Gastroesophageal sphincter (tissue), 4 donors: ENCODE measurements around the gene MT1B. TPM values are rescaled to one million over a fixed set of nuclear protein-coding genes. Genes with fewer than 3 reads are reported as not detected.

Source experiments
- ATAC-seq: fragments of 150-250 bp; one replicate; pipeline ENCODE4 v1.9.1; 2016; ENCODE audit warnings: mild to moderate bottlenecking, moderate library complexity
- H3K27ac ChIP-seq, 4 donors: fragments of 200-600 bp; sonication (generic) in 3 of 4; 1 replicate in 3 of 4; 2 replicates in 1 of 4; pipeline ENCODE4 v1.5.1; 2016 to 2019
- H3K27me3 ChIP-seq: fragments of 200-600 bp; sonication (generic); one replicate; pipeline ENCODE4 v1.5.1; 2019
- H3K36me3 ChIP-seq, 2 donors: fragments of 200-600 bp; sonication (generic); one replicate each; pipeline ENCODE4 v1.5.1; 2019; ENCODE audit warnings: control low read depth in 1 of 2
- H3K4me1 ChIP-seq, 3 donors: fragments of 200-600 bp; sonication (generic); 1 replicate in 2 of 3; 2 replicates in 1 of 3; pipeline ENCODE4 v1.5.1; 2016 to 2019; ENCODE audit warnings: control low read depth in 2 of 3
- H3K4me3 ChIP-seq, 2 donors: fragments of 200-600 bp; sonication (generic); one replicate each; pipeline ENCODE4 v1.5.1; 2019; ENCODE audit warnings: mild to moderate bottlenecking in 1 of 2, moderate library complexity in 1 of 2
- H3K9me3 ChIP-seq, 3 donors: fragments of 200-600 bp; sonication (generic); one replicate each; pipeline ENCODE4 v1.5.1; 2017 to 2019; ENCODE audit warnings: control low read depth in 2 of 3
- EP300 ChIP-seq: sonication (generic); formaldehyde crosslinking; IDR thresholded peaks from one replicate; pipeline ENCODE4 v1.6.1; 2017; ENCODE audit warnings: antibody characterized with exemption, mild to moderate bottlenecking
- POLR2A ChIP-seq, 2 donors: fragments of 450-650 bp; IDR thresholded peaks; one replicate each; pipeline ENCODE4 v1.6.1; 2017; ENCODE audit warnings: antibody characterized with exemption in 2 of 2, mild to moderate bottlenecking in 2 of 2, moderate library complexity in 1 of 2
- POLR2AphosphoS5 ChIP-seq: sonication (generic); formaldehyde crosslinking; IDR thresholded peaks from one replicate; pipeline ENCODE4 v1.6.1; 2017; ENCODE audit warnings: antibody characterized with exemption
- WGBS, 2 donors: methylation state at CpG; one replicate each; pipeline ENCODE4 v1.1.5; 2018; ENCODE audit warnings: low coverage in 1 of 2; 5-methylcytosine and 5-hydroxymethylcytosine counted together
- total RNA-seq, 4 donors: library from RNA; depleted of rRNA; stranded (reverse); fragments of >200 nt; gene quantifications; one replicate each; pipeline ENCODE4 v1.1.0, GENCODE V29; 2016
- TF ChIP-seq, protein P1 (sequence below), 4 experiments: fragments of 200-600 bp in 2 of 4; fragments of 450-650 bp in 2 of 4; sonication (generic) in 1 of 4; IDR thresholded peaks; one replicate each; pipeline ENCODE4 v1.5.1; 2017 to 2019; ENCODE audit warnings: antibody characterized with exemption in 4 of 4, mild to moderate bottlenecking in 2 of 4, moderate library complexity in 2 of 4

MT1B gene
- total RNA-seq, 4 donors from 2014 or later: not detected

DNA sequence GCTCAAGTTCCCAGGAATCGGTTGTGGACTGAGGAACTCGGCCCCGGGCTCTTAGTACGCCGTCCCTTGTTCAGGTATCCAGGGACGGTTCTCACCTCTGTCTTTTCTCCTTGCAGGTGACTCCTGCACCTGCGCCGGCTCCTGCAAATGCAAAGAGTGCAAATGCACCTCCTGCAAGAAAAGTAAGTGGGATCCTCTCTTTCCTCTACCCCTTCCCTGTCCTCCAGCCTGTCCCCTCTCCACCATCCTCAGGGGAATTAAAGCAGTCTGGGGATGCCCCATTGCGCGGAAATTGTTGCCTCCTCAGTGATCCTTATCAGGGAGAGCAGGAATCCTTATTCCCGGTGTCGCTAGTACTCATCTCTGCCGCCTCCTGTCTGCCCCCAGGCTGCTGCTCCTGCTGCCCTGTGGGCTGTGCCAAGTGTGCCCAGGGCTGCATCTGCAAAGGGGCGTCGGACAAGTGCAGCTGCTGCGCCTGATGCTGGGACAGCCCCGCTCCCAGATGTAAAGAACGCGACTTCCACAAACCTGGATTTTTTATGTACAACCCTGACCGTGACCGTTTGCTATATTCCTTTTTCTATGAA lies 42.7 kb upstream of the MT1B start:
- WGBS, 2 donors: 0 to 3% methylated on average over 10 to 17 of the region's 21 CpGs

DNA sequence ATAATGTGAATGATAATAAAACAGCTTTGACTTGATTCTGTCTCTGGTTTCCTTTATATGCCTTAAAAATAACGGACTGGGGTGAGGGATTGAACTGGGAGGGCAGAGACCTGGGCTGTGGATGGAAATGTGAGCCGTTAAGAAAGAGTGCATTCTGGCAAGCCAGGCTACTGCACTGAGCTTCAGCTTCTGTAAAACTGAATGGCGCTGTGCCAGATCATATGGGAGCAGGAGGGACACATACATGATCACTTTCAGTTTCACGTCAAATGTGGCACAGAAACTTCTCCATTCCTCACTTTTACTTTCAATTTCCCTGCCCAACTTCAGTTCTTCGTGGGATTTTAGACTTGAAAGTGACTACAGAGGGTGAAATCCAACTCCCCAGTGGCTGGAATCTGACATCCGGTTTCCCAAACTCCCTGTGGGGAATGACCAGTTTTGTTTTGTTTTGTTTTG lies 42.2 kb upstream of the MT1B start:
- TF ChIP-seq, protein P1, sequence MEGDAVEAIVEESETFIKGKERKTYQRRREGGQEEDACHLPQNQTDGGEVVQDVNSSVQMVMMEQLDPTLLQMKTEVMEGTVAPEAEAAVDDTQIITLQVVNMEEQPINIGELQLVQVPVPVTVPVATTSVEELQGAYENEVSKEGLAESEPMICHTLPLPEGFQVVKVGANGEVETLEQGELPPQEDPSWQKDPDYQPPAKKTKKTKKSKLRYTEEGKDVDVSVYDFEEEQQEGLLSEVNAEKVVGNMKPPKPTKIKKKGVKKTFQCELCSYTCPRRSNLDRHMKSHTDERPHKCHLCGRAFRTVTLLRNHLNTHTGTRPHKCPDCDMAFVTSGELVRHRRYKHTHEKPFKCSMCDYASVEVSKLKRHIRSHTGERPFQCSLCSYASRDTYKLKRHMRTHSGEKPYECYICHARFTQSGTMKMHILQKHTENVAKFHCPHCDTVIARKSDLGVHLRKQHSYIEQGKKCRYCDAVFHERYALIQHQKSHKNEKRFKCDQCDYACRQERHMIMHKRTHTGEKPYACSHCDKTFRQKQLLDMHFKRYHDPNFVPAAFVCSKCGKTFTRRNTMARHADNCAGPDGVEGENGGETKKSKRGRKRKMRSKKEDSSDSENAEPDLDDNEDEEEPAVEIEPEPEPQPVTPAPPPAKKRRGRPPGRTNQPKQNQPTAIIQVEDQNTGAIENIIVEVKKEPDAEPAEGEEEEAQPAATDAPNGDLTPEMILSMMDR (IDR thresholded peaks at IDR 0.05): peak in 2 of 4 experiments; percentile 23 to 30
- peak; percentile 82 for TF ChIP-seq POLR2AphosphoS5
- no peak for TF ChIP-seq POLR2A (IDR thresholded peaks at IDR 0.05)
- no peak for TF ChIP-seq EP300
- WGBS, 2 donors: 0 to 3% methylated on average over 6 of the region's 6 CpGs
- peaks cover 0 to 63% (median 26%) of the 10 kb centered on the region in 3 donors for H3K4me1 ChIP-seq

More for the DNA sequence above, 42.7 kb upstream of the MT1B start:
- Histone ChIP-seq H3K4me3 (peak overlapping the region; percentile 61 to 83), H3K36me3 (no peaks in the 10 kb centered on the region), H3K27me3 (no peaks in the 10 kb centered on the region), H3K4me1 (peaks cover 0 to 63% (median 26%) of the 10 kb centered on the region in 3 donors), H3K27ac (peak overlapping the region; percentile 71 to 92 (median 88)), H3K9me3 (no peaks in the 10 kb centered on the region)
- ATAC-seq: no peak
- no peak for TF ChIP-seq POLR2AphosphoS5
- TF ChIP-seq EP300: no peak
- no peak for TF ChIP-seq POLR2A (IDR thresholded peaks at IDR 0.05)
- TF ChIP-seq, protein P1 (IDR thresholded peaks at IDR 0.05): no peak

DNA sequence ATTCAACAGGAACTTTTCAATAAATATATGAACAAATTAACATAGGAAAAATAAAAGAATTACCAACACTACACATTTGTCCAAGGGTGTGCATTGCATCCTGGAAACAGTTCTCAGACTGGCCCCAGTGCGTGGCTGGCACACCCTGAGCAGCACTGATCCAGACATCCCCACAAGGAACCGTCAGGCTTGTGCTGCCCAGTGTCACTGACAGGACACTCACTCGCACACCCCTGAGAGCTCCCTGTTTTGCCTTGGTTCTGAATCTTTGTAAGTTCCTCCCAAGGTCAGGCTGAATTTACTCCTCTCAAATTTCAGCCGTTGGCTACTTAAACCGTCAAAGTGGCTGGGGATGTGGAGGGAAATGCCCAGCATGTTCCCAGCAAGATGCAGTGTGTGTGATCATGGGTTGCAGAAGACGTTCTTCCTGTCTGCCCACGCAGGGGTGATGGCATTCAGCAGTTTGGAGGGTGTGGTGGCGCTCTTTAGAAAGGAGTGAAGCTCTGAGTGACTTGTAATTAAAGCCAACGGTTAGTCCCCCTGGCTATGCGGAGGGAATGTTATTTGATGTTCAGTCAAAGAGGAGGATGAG lies 41.6 kb upstream of the MT1B start:
- Histone ChIP-seq H3K27ac (peak overlapping the region; percentile 71 to 92 (median 88)), H3K9me3 (no peaks in the 10 kb centered on the region), H3K4me3 (peak overlapping the region in 1 of 2 donors; percentile 61), H3K27me3 (no peaks in the 10 kb centered on the region), H3K4me1 (peaks cover 0 to 63% (median 26%) of the 10 kb centered on the region in 3 donors), H3K36me3 (no peaks in the 10 kb centered on the region)
- WGBS, 2 donors: 8 to 19% methylated on average over 3 to 7 of the region's 10 CpGs
- no peak for ATAC-seq
- TF ChIP-seq POLR2A (IDR thresholded peaks at IDR 0.05) (peak in 1 of 2 donors; percentile 20), POLR2AphosphoS5 (peak; percentile 82)
- TF ChIP-seq, protein P1 (IDR thresholded peaks at IDR 0.05): no peak

More for the DNA sequence above, 42.2 kb upstream of the MT1B start:
- H3K27me3 ChIP-seq: no peaks in the 10 kb centered on the region
- H3K36me3 ChIP-seq: no peaks in the 10 kb centered on the region
- ATAC-seq: no peak
- H3K4me3 ChIP-seq: peak overlapping the region; percentile 61 to 83
- H3K9me3 ChIP-seq: no peaks in the 10 kb centered on the region
- H3K27ac ChIP-seq: peak overlapping the region; percentile 71 to 92 (median 88)

DNA sequence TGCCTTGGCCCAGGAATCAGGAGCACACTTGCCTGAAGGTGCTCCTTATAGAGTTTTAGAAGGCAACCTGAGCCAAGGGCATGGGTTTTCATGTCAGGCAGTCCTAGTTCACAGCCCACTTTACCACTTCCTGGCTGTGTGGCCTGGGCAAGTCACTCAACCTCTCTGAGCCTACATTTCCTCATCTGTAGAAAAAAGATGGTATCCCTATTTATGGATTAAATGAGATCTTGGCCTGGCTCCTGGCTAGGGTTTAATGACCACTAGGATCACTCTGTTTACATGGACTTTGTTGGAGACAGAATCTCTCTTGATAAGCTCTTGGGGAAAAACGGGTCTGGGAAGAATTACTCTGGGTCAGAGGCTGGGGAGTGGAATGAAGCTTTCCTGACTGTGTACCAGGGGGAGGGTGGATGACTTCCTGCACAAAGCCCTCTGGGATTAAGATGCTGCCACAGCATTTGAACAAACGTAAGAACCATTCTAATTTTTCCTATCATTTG lies 41.0 kb upstream of the MT1B start:
- peaks cover 0 to 62% (median 26%) of the 10 kb centered on the region in 3 donors for H3K4me1 ChIP-seq
- H3K9me3 ChIP-seq: no peaks in the 10 kb centered on the region
- no peaks in the 10 kb centered on the region for H3K36me3 ChIP-seq
- H3K27me3 ChIP-seq: no peaks in the 10 kb centered on the region
- H3K4me3 ChIP-seq: peak overlapping the region in 1 of 2 donors; percentile 61
- 5 to 41% methylated on average over 2 of the region's 2 CpGs for WGBS, 2 donors
- TF ChIP-seq POLR2A (IDR thresholded peaks at IDR 0.05) (no peak), EP300 (no peak), POLR2AphosphoS5 (no peak)
- TF ChIP-seq, protein P1 (IDR thresholded peaks at IDR 0.05): no peak
- no peak for ATAC-seq
- H3K27ac ChIP-seq: peak overlapping the region; percentile 71 to 92 (median 88)
